Sigmoid colon (tissue), 3 donors: ENCODE measurements around the gene GLI3.
"Not testable (repeated sequence)": the region's sequence is repeated elsewhere in the genome, so short reads cannot be mapped to it uniquely, and the experiment has no call there.

ENCODE experiments used
- POLR2A ChIP-seq, 2 donors: fragments of 450-650 bp; IDR thresholded peaks; one replicate each; pipeline ENCODE4 v1.6.1; 2016; ENCODE audit warnings: antibody characterized with exemption in 2 of 2, mild to moderate bottlenecking in 2 of 2, moderate library complexity in 2 of 2
- TF ChIP-seq, protein P1 (sequence below), 4 experiments: fragments of 450-650 bp in 3 of 4; fragments of 200-600 bp in 1 of 4; IDR thresholded peaks; one replicate each; pipeline ENCODE4 v1.5.1; 2016 to 2019; ENCODE audit warnings: antibody characterized with exemption in 4 of 4, mild to moderate bottlenecking in 3 of 4, moderate library complexity in 2 of 4

DNA sequence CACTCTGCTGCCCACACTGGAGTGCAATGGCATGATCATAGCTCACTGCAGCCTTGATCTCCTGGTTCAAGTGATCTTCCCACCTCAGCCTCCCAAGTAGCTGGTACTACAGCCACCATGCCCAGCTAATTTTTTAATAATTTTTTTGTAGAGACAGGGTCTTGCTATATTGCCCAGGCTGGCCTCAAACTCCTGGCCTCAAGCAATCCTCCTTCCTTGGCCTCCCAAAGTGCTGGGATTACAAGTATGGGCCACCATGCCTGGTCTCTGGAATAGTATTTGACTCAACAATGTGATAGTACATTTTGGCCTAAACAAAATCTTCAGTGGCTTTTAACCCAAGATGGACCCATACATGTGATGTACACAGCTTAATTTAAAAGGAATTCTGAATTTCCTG lies 27.9 kb downstream of the GLI3 start:
- TF ChIP-seq, protein P1, sequence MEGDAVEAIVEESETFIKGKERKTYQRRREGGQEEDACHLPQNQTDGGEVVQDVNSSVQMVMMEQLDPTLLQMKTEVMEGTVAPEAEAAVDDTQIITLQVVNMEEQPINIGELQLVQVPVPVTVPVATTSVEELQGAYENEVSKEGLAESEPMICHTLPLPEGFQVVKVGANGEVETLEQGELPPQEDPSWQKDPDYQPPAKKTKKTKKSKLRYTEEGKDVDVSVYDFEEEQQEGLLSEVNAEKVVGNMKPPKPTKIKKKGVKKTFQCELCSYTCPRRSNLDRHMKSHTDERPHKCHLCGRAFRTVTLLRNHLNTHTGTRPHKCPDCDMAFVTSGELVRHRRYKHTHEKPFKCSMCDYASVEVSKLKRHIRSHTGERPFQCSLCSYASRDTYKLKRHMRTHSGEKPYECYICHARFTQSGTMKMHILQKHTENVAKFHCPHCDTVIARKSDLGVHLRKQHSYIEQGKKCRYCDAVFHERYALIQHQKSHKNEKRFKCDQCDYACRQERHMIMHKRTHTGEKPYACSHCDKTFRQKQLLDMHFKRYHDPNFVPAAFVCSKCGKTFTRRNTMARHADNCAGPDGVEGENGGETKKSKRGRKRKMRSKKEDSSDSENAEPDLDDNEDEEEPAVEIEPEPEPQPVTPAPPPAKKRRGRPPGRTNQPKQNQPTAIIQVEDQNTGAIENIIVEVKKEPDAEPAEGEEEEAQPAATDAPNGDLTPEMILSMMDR (IDR thresholded peaks at IDR 0.05) = not testable (repeated sequence)
- not testable (repeated sequence) for TF ChIP-seq POLR2A (IDR thresholded peaks at IDR 0.05)
